Caco-2 (cell line): ENCODE data around the gene HCN1. TPM values are rescaled to one million over a fixed set of nuclear protein-coding genes. Genes with fewer than 3 reads are reported as not detected.
"Not testable (repeated sequence)": the region's sequence is repeated elsewhere in the genome, so short reads cannot be mapped to it uniquely, and the experiment has no call there.

ENCODE experiments used
- BruUV-seq: library from RNA; stranded (reverse); fragments of 400-500 nt; replicated peaks from 2 replicates; lab custom pipeline; 2021; lab: Mats Ljungman, UMichigan
- CTCF ChIA-PET: fragments of 300-600 bp; sonication (Branson Sonifier 250); formaldehyde crosslinking; loops from one replicate; lab custom pipeline; 2022; ENCODE audit warnings: antibody characterized with exemption; lab: Charles Lee
- POLR2A ChIA-PET: fragments of 300-600 bp; sonication (Branson Sonifier 250); formaldehyde crosslinking; loops from one replicate; lab custom pipeline; 2022; ENCODE audit warnings: antibody characterized with exemption; lab: Charles Lee
- DNase-seq, 2 experiments: peaks; one replicate each; pipeline versions ENCODE4 v3.0.0 to v3.0.0-alpha.2; 2020 to 2022
- H3K27me3 ChIP-seq: replicated peaks from 2 replicates; pipeline ENCODE4 v1.6.0; 2011; ENCODE audit warnings: low read length; ENCODE audit not compliant: control insufficient read depth, insufficient read depth
- H3K36me3 ChIP-seq: 2 replicates; pipeline ENCODE4 v1.5.1; 2011; ENCODE audit warnings: low read length; ENCODE audit not compliant: control insufficient read depth, insufficient read depth
- H3K4me1 ChIP-seq: fragments of 250-450 bp; sonication (Bioruptor Pico); 2 replicates; pipeline ENCODE4 v1.5.1; 2020; ENCODE audit warnings: mild to moderate bottlenecking
- H3K4me3 ChIP-seq: 2 replicates; pipeline ENCODE4 v1.5.1; 2011; ENCODE audit warnings: low read depth, mild to moderate bottlenecking, control low read depth, low read length
- H3K9me3 ChIP-seq: fragments of 250-450 bp; sonication (Bioruptor Pico); 2 replicates; pipeline ENCODE4 v1.5.1; 2020; ENCODE audit warnings: mild to moderate bottlenecking, moderate library complexity
- H3K27ac Mint-ChIP-seq: one replicate; pipeline ENCODE4 v1.8.0; 2022; ENCODE audit warnings: mixed read lengths; ENCODE audit not compliant: unreplicated experiment
- H3K27me3 Mint-ChIP-seq: one replicate; pipeline ENCODE4 v1.8.0; 2022; ENCODE audit warnings: mixed read lengths; ENCODE audit not compliant: insufficient read depth, unreplicated experiment
- H3K36me3 Mint-ChIP-seq: one replicate; pipeline ENCODE4 v1.8.0; 2022; ENCODE audit warnings: mild to moderate bottlenecking, mixed read lengths; ENCODE audit not compliant: insufficient read depth, unreplicated experiment
- H3K4me1 Mint-ChIP-seq: one replicate; pipeline ENCODE4 v1.8.0; 2022; ENCODE audit warnings: low read depth, mixed read lengths; ENCODE audit not compliant: unreplicated experiment
- H3K4me3 Mint-ChIP-seq: one replicate; pipeline ENCODE4 v1.8.0; 2022; ENCODE audit warnings: mild to moderate bottlenecking, moderate library complexity, mixed read lengths; ENCODE audit not compliant: unreplicated experiment
- H3K9me3 Mint-ChIP-seq: one replicate; pipeline ENCODE4 v1.8.0; 2022; ENCODE audit warnings: mixed read lengths; ENCODE audit not compliant: unreplicated experiment
- intact Hi-C: fragments of 100-400 bp; cut with micrococcal nuclease; formaldehyde crosslinking; loops from one replicate; pipeline ENCODE4 v1.10.0; 2022; ENCODE audit not compliant: unreplicated experiment
- total RNA-seq: library from RNA; stranded (reverse); gene quantifications from 2 replicates; pipeline ENCODE4 v1.2.3, GENCODE V29; 2022
- TF ChIP-seq, protein P1 (sequence below), 2 experiments: fragments of 200-600 bp in 1 of 2; IDR thresholded peaks; 1 replicate in 1 of 2; 2 replicates in 1 of 2; pipeline versions ENCODE4 v1.5.1 to v1.8.0; 2011 to 2022; ENCODE audit warnings: antibody characterized with exemption in 1 of 2, control low read depth in 1 of 2, inconsistent platforms in 1 of 2, low read depth in 1 of 2, low read length in 1 of 2, mild to moderate bottlenecking in 1 of 2, moderate library complexity in 1 of 2; ENCODE audit not compliant: insufficient read depth in 1 of 2, severe bottlenecking in 1 of 2, unreplicated experiment in 1 of 2

Gene HCN1
- total RNA-seq, 1 experiment from 2014 or later = not detected

DNA sequence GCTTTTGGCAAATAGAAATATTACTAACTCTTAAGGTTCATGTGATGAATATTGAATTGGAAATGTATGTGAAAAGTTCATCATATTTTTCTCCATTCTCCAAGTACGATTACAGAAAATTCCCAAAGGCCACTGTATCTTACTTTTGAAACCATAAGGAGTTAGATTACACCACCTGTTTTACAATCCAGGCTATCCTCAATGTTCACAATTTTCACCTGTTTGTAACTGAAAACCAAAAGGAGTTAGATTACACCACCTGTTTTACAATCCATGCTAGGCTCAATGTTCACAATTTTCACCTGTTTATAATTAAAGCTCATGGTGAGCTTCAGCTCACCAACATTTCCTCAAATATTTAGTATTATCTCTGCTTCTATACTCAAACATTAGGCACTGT is 188.0 kb downstream of the HCN1 start:
- Mint-ChIP-seq H3K36me3 (no peaks in the 10 kb centered on the region), H3K27ac (no peak overlapping the region), H3K27me3 (no peaks in the 10 kb centered on the region), H3K4me3 (no peak overlapping the region), H3K4me1 (no peaks in the 10 kb centered on the region), H3K9me3 (no peaks in the 10 kb centered on the region)
- ChIA-PET CTCF (no interaction called here), POLR2A (no interaction called here)
- Histone ChIP-seq H3K27me3 (no peaks in the 10 kb centered on the region), H3K4me3 (no peak overlapping the region), H3K9me3 (no peaks in the 10 kb centered on the region), H3K36me3 (no peaks in the 10 kb centered on the region), H3K4me1 (no peaks in the 10 kb centered on the region)
- no peak for DNase-seq
- TF ChIP-seq, protein P1, sequence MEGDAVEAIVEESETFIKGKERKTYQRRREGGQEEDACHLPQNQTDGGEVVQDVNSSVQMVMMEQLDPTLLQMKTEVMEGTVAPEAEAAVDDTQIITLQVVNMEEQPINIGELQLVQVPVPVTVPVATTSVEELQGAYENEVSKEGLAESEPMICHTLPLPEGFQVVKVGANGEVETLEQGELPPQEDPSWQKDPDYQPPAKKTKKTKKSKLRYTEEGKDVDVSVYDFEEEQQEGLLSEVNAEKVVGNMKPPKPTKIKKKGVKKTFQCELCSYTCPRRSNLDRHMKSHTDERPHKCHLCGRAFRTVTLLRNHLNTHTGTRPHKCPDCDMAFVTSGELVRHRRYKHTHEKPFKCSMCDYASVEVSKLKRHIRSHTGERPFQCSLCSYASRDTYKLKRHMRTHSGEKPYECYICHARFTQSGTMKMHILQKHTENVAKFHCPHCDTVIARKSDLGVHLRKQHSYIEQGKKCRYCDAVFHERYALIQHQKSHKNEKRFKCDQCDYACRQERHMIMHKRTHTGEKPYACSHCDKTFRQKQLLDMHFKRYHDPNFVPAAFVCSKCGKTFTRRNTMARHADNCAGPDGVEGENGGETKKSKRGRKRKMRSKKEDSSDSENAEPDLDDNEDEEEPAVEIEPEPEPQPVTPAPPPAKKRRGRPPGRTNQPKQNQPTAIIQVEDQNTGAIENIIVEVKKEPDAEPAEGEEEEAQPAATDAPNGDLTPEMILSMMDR (IDR thresholded peaks at IDR 0.05; ENCODE audit: insufficient read depth in 1 of 2, low read depth in 1 of 2, low read length in 1 of 2, severe bottlenecking in 1 of 2, unreplicated experiment in 1 of 2) = no peak
- intact Hi-C loops = no loop called here
- no TSS peak for BruUV-seq

DNA sequence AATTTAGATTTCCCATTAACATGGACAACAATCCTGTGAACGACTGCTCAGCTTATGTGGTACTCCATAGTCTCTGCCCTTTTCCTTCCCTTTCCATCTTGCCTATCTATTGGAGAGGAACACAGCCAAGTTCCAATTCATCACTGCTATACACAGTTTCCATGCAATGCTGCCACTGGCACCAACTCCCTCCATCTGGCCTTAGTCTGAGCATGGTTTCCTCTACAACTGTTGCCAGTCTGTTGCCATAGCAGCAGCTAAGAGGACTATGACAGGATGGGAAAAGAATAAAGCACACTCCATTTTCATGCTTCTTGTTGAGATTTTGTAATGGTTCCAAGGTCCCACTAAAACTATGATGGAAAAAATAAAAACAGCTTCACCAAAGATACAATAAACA is 189.0 kb downstream of the HCN1 start:
- Mint-ChIP-seq H3K9me3 (no peaks in the 10 kb centered on the region), H3K4me1 (no peaks in the 10 kb centered on the region), H3K27me3 (no peaks in the 10 kb centered on the region), H3K4me3 (no peak overlapping the region), H3K36me3 (no peaks in the 10 kb centered on the region), H3K27ac (no peak overlapping the region)
- no peaks in the 10 kb centered on the region for H3K27me3 ChIP-seq
- TF ChIP-seq, protein P1 (IDR thresholded peaks at IDR 0.05; ENCODE audit: insufficient read depth in 1 of 2, low read depth in 1 of 2, low read length in 1 of 2, severe bottlenecking in 1 of 2, unreplicated experiment in 1 of 2) = no peak
- no peaks in the 10 kb centered on the region for H3K4me1 ChIP-seq
- no peak overlapping the region for H3K4me3 ChIP-seq
- no peaks in the 10 kb centered on the region for H3K9me3 ChIP-seq
- DNase-seq = no peak
- H3K36me3 ChIP-seq = no peaks in the 10 kb centered on the region
- ChIA-PET POLR2A (no interaction called here), CTCF (no interaction called here)
- no TSS peak for BruUV-seq
- intact Hi-C loops = no loop called here

- H3K9me3 ChIP-seq, H3K4me1 ChIP-seq, H3K4me1 Mint-ChIP-seq, H3K36me3 Mint-ChIP-seq, POLR2A ChIA-PET, intact Hi-C loops, DNase-seq, H3K4me3 Mint-ChIP-seq, H3K27me3 ChIP-seq, BruUV-seq, H3K27me3 Mint-ChIP-seq, H3K27ac Mint-ChIP-seq, CTCF ChIA-PET, H3K9me3 Mint-ChIP-seq, H3K4me3 ChIP-seq, H3K36me3 ChIP-seq: not testable (repeated sequence)
Measured at GRCh38 chr5:45499006-45499405, 197.2 kb downstream of the HCN1 start.

DNA sequence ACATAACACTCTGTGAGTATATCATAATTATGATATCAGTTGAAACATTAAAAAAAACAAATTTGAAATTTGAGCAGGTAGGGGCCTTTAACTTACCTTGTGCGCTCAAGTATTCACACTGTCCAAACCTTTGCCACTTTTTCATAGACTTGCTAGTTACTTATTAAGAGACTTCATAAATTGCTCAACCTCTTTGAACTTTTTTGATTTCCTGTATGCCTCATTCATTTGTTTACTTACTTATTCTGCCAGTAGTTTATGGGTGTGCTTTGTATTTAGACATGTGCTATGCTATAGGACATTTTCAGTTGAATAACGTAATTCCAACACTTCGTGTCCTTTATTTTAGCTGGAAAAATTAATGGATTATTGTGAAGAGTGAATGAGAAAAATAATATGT is 204.8 kb downstream of the HCN1 start:
- Mint-ChIP-seq H3K4me3 (no peak overlapping the region), H3K4me1 (no peaks in the 10 kb centered on the region), H3K36me3 (no peaks in the 10 kb centered on the region), H3K27ac (no peak overlapping the region), H3K9me3 (no peaks in the 10 kb centered on the region), H3K27me3 (no peaks in the 10 kb centered on the region)
- TF ChIP-seq, protein P1 (IDR thresholded peaks at IDR 0.05; ENCODE audit: insufficient read depth in 1 of 2, low read depth in 1 of 2, low read length in 1 of 2, severe bottlenecking in 1 of 2, unreplicated experiment in 1 of 2) = no peak
- ChIA-PET CTCF (no interaction called here), POLR2A (no interaction called here)
- intact Hi-C loops = no loop called here
- no peak overlapping the region for H3K4me3 ChIP-seq
- no peaks in the 10 kb centered on the region for H3K27me3 ChIP-seq
- no peak for DNase-seq
- BruUV-seq = no TSS peak
- no peaks in the 10 kb centered on the region for H3K4me1 ChIP-seq
- H3K36me3 ChIP-seq = no peaks in the 10 kb centered on the region
- no peaks in the 10 kb centered on the region for H3K9me3 ChIP-seq
